Renal pelvis (tissue), 12 donors: ENCODE results near the gene C18orf54. TPM values are rescaled to one million over a fixed set of nuclear protein-coding genes. Genes with fewer than 3 reads are reported as not detected.
"Not testable (repeated sequence)": the region's sequence is repeated elsewhere in the genome, so short reads cannot be mapped to it uniquely, and the experiment has no call there.

Source experiments
- DNase-seq: peaks from one replicate; pipeline ENCODE4 v3.0.0-alpha.2; 2013
- long read RNA-seq, 16 experiments: transcript quantifications; one replicate each; lab custom pipeline, GENCODE V29; 2026
- polyA plus RNA-seq, 3 donors: library from polyadenylated mRNA; unstranded; fragments of 120-200 nt; gene quantifications; one replicate each; pipeline ENCODE4 v1.2.1, GENCODE V29; 2013; ENCODE audit not compliant: insufficient read length in 3 of 3

The C18orf54 gene
- polyA plus RNA-seq, result 10 to 100 TPM; 10.4 to 12.6 (median 11.5) TPM
- long read RNA-seq, donor 1, result 0 reads
- long read RNA-seq, donor 2, full-length matches to known transcripts, result 1 of 1 reads
- long read RNA-seq, donor 2, partial matches to known transcripts, result 0 of 1 reads
- long read RNA-seq, donor 2, other reads (novel, unspliced or antisense), result 0 of 1 reads
- long read RNA-seq, donor 3, result 0 reads
- long read RNA-seq, donor 4, full-length matches to known transcripts, result 1 of 1 reads
- long read RNA-seq, donor 4, partial matches to known transcripts, result 0 of 1 reads
- long read RNA-seq, donor 4, other reads (novel, unspliced or antisense), result 0 of 1 reads
- long read RNA-seq, donor 5, result 0 reads
- long read RNA-seq, donor 6, partial matches to known transcripts, result 0 of 1 reads
- long read RNA-seq, donor 6, other reads (novel, unspliced or antisense), result 0 of 1 reads
- long read RNA-seq, donor 7, result 0 reads
- long read RNA-seq, donor 8, full-length matches to known transcripts, result 1 of 1 reads
- long read RNA-seq, donor 8, partial matches to known transcripts, result 0 of 1 reads
- long read RNA-seq, donor 8, other reads (novel, unspliced or antisense), result 0 of 1 reads
- long read RNA-seq, donor 9, full-length matches to known transcripts, result 1 of 1 reads
- long read RNA-seq, donor 9, partial matches to known transcripts, result 0 of 1 reads
- long read RNA-seq, donor 9, other reads (novel, unspliced or antisense), result 0 of 1 reads
- long read RNA-seq, donor 10, full-length matches to known transcripts, result 1 of 1 reads
- long read RNA-seq, donor 10, partial matches to known transcripts, result 0 of 1 reads
- long read RNA-seq, donor 10, other reads (novel, unspliced or antisense), result 0 of 1 reads
- long read RNA-seq, donor 11, result 0 reads
- long read RNA-seq, donor 12, result 0 reads
- long read RNA-seq, donor 13, full-length matches to known transcripts, result 1 of 1 reads
- long read RNA-seq, donor 13, partial matches to known transcripts, result 0 of 1 reads
- long read RNA-seq, donor 13, other reads (novel, unspliced or antisense), result 0 of 1 reads
- long read RNA-seq, donor 14, result 0 reads
- long read RNA-seq, donor 15, result 0 reads
- long read RNA-seq, donor 16, full-length matches to known transcripts, result 1 of 1 reads
- long read RNA-seq, donor 16, partial matches to known transcripts, result 0 of 1 reads
- long read RNA-seq, donor 16, other reads (novel, unspliced or antisense), result 0 of 1 reads

DNA sequence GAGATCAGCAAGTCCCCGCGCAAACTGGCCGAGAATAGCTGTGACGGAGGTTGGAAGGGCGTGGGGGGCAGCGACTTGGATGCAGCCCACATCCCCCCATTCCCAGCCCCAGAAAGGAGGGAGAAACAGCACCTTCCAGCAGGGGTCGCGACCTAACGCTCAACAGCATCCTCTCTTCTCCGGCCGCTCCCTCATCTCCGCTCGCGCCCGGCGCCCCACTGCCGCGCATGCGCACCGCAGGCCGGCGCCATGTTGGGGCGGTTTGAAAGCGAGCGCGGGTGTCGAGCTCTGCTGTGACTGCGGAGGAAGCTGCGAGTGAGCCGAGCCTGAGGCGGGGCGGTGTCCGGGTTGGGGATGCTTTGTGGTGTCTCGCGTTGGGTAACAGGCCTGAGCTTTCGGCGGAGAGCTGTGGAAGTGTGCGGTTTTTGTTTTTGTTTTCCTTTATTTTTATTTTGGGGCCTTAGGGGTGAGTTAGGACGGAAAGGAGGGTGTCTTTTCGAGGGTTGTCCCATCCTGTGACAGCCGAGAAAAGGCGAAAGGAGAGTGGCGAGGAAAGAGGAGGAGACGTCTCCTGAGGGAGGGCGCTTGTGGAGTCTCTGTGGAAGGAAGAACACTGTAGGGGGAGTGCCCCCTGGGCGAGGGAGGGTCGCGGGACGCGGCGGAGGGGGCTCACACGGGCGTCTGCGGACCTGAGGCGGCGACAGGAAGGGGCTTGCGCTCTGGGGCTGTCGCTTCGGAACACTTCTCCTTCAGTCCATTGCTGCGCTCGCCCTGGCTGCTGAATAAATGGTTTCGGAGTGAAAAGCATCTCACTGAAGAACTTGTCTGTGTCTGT lies at the start of gene C18orf54, which contains the start of gene STARD6:
C18orf54 (plus strand) TSS at position 247 of the 835 bp plus-strand sequence. CDS start 2,667 bp downstream, outside the sequence.
STARD6 (minus strand) TSS at position 199 of the 835 bp plus-strand sequence. CDS start 3,285 bp downstream, outside the sequence.
- DNase-seq, result peak; percentile 89

DNA sequence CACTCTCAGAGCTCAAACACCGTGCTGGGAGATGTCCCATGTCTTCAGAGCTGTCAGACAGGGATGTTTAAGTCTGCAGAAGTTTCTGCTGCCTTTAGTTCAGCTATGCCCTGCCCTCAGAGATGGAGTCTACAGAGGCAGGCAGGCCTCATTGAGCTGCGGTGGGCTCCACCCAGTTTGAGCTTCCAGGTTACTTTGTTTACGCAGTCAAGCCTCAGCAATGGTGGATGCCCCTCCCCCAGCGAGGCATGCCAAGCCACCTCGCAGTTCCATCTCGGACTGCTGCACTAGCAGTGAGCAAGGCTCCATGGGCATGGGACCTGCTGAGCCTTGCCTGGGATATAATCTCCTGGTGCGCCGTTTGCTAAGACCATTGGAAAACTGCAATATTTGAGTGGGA lies 48.1 kb upstream of the C18orf54 start:
- not testable (repeated sequence) for DNase-seq

DNA sequence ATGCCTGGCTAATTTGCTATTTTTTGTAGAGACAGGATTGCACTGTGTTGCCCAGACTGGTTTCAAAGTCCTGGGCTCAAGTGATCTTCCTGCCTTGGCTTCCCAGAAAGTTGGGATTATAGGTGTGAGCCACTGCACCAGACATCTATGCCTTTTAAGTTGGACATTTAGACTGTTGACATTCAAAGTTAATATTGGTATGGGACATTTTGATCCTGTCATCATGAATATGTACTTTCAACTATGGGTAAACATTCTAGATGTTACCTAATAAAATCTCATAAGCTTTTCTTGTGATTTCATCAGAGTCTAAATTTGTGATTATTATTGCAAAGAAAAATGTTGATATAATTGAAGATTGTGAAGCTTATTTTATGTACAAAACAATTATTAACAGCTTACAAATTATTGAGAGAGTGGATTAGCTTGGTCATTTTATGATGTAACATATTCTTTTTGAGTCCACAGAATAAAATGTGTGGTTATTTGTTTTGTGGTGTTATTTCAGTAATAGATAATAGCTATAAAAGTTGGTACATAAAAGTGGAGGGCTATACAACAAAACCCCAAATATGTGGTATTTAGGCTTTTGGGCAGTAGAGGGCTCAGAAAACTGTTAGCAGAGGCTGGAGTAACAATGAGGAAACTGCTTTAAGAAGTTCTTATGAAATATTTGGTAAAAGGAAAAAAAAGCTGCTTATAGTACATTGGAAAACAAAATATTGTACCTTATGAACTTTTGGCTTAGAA lies 41.5 kb upstream of the C18orf54 start:
- no peak for DNase-seq

DNA sequence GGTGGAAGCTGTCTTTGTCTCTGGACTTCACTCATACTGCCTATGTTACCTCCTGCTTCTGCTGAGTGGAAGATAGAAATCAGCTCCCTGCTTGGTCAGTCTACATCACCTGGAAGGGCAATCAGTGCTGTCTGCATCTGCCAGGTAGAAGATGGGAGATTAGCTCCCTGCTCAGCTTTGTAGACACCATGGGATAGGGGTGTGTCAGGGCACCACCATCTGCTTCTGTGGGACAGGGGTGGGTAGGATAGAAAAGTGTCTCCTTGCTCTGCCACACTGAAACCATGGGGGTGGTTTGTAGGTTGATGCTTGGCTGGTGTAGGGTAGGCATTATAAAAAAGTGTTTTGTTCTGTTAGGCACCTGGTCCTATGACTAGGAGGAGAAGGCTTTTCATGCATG lies 34.1 kb upstream of the C18orf54 start:
- no peak for DNase-seq

DNA sequence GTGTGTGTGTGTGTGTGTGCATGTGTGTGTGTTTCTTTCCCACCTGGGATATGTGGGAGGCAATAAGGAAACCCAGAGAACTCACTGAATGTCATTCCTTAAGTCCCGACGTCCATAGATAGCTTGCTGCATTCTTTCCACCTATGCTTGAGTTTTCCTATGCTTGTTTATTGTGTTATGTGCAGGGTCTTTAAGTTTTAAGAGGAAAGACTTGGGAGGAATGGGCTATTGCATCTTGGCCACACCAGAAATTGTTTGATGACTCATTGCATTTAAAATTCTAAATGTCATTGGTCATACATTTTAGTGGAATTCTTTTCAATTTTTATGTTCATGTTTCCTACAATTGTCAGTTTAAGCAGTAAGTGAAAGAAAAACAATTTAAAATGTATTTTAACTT lies 33.7 kb upstream of the C18orf54 start:
- DNase-seq, result no peak

DNA sequence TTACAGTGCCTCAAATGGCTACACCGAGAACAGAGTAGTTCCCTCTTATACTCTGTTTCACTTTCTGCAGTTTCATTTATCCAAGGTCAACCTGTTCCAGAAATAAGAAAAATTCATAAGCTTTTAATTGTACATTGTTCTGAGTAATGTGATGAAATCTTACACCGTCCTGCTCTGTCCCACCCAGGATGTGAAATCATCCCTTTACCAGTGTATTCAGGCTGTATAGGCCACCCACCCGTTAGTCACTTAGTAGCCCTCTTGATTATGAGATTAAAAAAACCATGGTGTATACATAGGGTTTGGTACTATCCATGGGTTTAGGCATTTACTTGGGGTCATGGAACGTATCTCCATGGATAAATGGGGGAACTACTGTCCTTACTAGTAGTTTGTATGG lies 29.9 kb upstream of the C18orf54 start:
- DNase-seq, result no peak

- DNase-seq, result no peak
These were observed 27.9 kb upstream of the C18orf54 start for GRCh38 chr18:54329787-54330186.

DNA sequence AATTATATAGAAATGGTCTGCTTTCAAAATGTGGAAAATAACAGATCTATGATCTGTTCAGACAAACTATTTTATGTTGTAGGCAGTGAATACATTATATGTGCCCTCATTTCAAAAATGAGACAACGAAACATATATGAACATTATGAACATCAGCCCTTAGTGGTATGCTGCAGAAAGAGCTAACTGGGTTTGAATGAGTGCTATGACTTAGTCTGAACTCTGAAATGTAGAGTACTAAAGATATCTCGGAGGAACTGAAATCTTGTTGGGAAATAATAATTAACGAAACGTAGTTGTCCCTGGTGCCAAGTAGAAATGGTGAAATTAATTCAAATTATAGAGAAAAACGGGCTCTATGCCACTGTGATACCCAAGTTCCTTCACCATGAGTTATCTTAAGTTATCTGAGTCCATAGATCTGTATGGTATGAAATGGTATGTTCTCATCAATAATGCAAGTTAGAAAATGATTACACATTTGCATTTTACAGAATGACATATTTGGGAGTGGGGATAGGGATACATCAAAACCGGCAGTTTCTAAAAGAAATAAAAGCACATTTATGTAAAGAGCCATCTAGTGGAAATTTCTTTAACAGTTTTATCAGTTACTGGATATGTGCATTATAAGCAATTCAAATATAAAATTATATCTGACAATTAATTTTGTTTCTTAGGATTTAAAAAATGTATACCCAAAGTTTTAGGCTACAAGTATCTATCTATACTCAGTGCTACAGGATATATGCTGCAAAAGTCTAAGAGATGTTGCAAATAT lies 26.7 kb upstream of the C18orf54 start:
- no peak for DNase-seq

DNA sequence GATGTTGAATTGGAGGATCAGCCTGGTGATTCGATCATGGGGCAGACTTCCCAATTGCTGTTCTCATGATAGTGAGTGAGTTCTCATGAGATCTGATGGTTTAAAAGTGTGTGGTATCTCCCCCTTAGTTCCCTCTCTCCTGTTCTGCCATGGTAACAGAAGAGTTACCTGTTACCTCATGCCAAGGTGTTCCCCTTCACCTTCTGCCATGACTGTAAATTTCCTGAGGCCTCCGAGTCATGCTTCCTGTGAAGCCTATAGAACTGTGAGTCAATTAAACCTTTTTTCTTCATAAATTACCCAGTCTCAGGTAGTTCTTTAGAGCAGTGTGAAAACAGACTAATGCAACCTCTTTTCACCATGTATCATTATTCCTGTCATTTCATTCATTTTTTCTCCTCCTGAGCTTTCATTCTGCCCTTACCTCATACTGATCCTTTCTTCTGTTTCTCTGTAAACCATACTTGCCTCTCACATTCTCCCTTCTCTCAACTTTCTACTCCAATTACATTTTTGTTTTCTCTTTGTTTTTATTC lies 22.0 kb upstream of the C18orf54 start:
- DNase-seq, result no peak

DNA sequence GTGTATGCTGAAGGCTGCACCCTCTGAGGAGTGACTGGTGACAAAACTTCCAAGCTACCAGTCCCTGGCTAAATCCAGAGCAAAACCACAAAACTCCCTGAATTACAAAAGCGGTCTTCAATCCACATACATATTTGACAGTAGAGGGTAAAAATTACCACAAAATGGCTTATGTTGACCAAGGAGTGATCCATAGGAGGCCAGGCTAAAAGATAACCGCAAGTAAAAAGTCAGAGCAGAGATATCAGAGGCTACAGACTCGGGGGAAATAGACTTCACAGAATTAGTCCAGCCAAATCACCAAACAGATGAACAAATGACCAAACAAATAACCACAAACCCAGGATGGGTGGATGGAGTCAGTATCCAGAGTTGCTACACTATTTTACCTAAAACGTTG lies 19.5 kb upstream of the C18orf54 start:
- DNase-seq, result no peak

DNA sequence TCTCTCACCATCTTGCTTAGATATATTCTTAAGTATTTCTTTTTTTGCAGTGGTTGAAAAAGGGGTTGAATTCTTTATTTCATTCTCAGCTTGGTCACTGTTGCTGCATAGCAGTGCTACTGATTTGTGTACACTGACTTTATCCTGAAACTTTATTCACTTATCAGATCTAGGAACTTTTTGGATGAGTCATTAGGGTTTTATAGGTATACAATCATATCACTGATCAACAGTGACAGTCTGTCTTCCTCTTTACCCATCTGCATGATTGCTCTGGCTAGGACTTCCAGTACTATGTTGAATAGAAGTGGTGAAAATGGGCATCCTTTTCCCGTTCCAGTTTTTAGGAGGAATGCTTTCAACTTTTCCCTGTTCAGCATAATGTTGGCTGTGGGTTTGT lies 6.5 kb upstream of the C18orf54 start:
- no peak for DNase-seq

DNA sequence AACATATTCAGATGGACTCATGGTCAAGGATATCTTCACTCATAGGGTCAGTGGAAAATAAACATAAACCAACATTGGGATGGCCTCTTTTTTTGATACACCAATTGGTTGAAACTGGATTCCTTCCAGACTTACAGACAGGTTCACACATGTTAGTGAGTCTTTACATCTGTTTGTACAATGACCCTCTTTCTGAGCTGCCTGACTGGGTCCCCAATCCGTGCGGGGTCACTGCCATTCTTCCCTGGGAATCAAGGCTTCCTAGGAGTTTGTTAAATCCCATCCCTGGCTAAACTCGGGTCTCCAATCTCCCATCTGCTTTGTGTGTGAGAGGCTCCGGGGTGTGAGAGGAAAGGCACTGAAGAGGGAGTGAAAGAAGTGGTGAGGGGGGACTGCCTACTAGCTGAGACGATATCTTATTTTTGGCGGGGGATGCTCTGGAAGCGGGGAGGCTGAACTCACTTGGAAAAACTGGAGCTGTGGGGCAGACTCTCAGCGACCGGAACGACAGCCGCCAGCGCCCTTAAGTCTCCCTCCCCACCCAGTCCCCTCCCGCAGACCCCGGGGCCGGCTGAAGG lies 535 bp upstream of the C18orf54 start:
- DNase-seq, result peak; percentile 0

DNA sequence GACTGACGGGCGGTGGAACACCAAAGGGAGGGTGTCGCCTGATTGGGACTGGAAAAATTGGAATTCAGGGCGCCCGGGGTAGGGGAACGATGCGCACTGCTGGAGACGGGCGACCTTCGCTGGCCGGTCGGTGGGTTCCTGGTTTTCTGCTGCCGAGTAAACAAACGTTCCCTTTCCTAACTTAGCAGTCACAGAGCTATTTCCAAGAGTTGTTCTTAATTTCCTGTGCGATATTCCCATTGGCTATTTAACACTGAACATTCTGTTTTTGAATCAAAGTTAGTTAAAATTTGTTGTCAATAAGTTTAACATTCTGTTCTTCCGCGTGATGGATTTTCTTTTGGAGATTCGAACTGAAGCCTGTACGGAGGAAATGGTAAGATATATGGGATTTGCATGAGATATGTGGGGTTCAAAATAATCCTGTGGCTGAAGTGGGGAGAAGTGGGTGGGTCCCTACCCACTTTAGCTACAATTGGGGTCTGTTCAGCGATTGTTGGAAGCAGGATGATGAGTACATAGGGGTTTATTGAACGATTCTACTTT lies 862 bp downstream of the C18orf54 start:
- peak; percentile 10 for DNase-seq

GRCh38 chr18:54359233-54359632 lies 1.5 kb downstream of the C18orf54 start:
- DNase-seq, result peak; percentile 0

DNA sequence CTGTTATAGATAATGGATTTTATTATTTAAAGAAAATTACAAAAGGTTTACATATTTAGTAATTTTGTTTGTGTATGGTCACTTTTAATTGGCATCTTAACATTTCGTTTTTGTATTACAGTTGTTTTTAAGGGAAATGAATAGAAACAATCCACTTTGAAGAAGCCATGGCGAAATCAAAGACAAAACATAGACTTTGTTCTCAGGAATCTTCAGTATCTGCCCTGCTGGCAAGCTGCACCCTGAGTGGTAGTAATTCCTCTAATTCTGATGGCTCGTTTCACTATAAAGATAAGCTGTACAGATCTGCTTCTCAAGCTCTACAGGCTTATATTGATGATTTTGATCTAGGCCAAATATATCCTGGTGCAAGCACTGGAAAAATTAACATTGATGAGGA lies 2.7 kb downstream of the C18orf54 start:
- DNase-seq, result no peak

DNA sequence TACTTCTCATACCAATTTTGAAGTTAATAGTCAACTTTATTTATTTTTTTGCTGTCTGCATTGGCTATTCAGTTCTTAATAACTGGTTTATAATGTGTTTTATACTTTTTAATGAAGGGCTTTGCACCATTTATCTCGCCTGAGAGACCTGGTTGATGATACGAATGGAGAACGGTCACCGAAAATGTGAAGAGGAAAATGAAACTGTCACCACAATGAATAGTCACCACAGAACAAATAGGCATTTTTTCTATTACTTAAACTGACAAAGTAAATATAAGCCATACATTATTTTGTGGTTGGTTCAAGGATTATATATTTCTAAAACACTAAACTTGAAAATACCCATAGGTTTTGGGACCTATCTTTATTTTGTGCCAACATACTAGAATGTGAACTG lies 20.4 kb downstream of the C18orf54 start:
- DNase-seq, result no peak

GRCh38 chr18:54381640-54382039 lies 23.9 kb downstream of the C18orf54 start:
- no peak for DNase-seq

DNA sequence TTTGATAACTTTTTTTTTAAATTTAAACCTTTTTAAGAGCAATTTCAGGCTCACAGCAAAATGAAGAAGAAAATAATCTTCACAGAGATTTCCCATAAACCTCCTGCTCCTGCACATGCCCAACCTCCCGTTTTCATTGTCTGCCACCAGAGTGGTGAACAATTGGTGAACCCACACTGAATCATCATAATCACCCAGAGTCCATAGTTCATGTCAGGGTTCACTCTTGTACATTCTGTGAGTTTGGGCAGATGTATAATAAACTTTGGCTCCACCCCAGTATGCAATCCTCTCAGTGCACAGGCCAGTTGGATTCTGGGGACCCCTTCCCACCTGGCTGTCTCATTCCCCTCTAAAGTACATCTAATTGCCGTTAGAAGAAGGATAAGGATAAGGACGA lies 24.4 kb downstream of the C18orf54 start:
- no peak for DNase-seq
